ENCODE data around the gene HECW1. TPM values are rescaled to one million over a fixed set of nuclear protein-coding genes. Genes with fewer than 3 reads are reported as not detected.

Gene HECW1
- total RNA-seq, 4 donors from 2014 or later = 0.83 to 3.9 (median 2.7) TPM; not detected in 1

DNA sequence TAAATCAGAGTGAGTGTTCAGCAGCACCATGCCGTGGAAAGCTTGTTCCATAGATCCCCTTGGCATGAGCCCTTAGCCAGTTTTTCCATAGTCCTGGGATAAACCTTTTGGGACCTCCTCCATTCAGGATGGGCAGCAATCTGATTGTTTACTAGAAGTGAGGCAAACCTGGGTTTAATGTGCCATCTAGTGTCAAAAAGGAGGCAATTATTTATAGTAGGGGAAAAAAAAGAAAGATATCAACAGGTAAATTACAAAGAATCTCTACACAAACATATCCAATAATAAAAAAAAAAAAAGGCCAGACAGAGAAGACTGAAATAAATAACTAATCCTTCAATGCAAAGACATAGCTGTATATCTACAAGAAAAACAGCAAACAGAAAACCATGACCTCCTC is 241.5 kb downstream of the HECW1 start:
- no peak for TF ChIP-seq CTCF (IDR thresholded peaks at IDR 0.05)
- TF ChIP-seq POLR2A (IDR thresholded peaks at IDR 0.05) = no peak
- Histone ChIP-seq H3K27ac (no peak overlapping the region), H3K27me3 (no peaks in the 10 kb centered on the region), H3K4me3 (no peak overlapping the region), H3K9me3 (no peaks in the 10 kb centered on the region), H3K36me3 (no peaks in the 10 kb centered on the region), H3K4me1 (no peaks in the 10 kb centered on the region)
- DNase-seq = no peak

GRCh38 chr7:43362652-43363034 is 250.2 kb downstream of the HECW1 start:
- Histone ChIP-seq H3K4me1 (no peaks in the 10 kb centered on the region), H3K36me3 (no peaks in the 10 kb centered on the region), H3K27ac (no peak overlapping the region), H3K9me3 (no peaks in the 10 kb centered on the region), H3K4me3 (no peak overlapping the region), H3K27me3 (no peaks in the 10 kb centered on the region)
- no peak for DNase-seq
- TF ChIP-seq CTCF (IDR thresholded peaks at IDR 0.05) (no peak), POLR2A (IDR thresholded peaks at IDR 0.05) (no peak)

DNA sequence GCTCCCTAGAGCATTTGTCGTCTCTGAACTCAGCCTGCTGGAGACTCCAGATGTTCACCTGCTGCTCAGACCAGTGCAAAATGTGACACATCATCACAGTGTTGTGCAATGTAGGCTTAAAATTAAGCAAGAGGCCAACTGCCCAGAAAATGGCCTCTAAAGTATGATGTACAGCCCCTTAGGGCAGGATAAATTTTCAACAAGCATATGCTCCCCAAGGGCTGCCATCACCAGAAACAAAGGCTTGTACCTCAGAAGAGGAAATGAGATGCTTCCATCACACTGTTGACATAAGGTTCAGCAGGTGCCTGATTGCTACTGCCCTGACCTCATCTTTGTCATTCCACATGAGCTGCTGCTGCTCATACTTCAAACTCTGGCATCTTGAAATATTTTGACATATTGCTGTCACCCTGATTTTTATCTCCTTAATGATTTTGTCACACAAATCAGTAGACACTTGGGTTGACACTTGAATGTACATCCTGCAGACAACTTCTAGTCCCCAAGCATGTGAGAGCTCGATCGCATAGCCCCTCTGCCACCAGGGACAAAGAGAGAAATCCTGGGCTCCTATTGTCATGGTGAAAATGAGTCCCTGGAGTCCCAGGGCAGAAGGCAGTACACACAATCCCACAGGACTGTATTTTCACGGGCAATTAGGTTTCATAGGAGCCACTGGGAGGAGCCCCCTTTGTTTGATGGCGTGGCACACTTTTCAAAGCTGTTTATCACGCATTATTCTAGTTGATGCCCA is 250.8 kb downstream of the HECW1 start:
- H3K27me3 ChIP-seq = no peaks in the 10 kb centered on the region

GRCh38 chr7:43364391-43364790 is 251.9 kb downstream of the HECW1 start:
- Histone ChIP-seq H3K36me3 (no peaks in the 10 kb centered on the region), H3K4me1 (no peaks in the 10 kb centered on the region), H3K4me3 (no peak overlapping the region), H3K27me3 (no peaks in the 10 kb centered on the region), H3K9me3 (no peaks in the 10 kb centered on the region), H3K27ac (no peak overlapping the region)
- TF ChIP-seq POLR2A (IDR thresholded peaks at IDR 0.05) (no peak), CTCF (IDR thresholded peaks at IDR 0.05) (no peak)
- no peak for DNase-seq

More for the DNA sequence above, 250.8 kb downstream of the HECW1 start:
- no peak overlapping the region for H3K27ac ChIP-seq
- H3K36me3 ChIP-seq = no peaks in the 10 kb centered on the region
- TF ChIP-seq POLR2A (IDR thresholded peaks at IDR 0.05) (no peak), CTCF (IDR thresholded peaks at IDR 0.05) (no peak)
- H3K4me3 ChIP-seq = no peak overlapping the region
- no peak for DNase-seq
- H3K9me3 ChIP-seq = no peaks in the 10 kb centered on the region
- H3K4me1 ChIP-seq = no peaks in the 10 kb centered on the region

DNA sequence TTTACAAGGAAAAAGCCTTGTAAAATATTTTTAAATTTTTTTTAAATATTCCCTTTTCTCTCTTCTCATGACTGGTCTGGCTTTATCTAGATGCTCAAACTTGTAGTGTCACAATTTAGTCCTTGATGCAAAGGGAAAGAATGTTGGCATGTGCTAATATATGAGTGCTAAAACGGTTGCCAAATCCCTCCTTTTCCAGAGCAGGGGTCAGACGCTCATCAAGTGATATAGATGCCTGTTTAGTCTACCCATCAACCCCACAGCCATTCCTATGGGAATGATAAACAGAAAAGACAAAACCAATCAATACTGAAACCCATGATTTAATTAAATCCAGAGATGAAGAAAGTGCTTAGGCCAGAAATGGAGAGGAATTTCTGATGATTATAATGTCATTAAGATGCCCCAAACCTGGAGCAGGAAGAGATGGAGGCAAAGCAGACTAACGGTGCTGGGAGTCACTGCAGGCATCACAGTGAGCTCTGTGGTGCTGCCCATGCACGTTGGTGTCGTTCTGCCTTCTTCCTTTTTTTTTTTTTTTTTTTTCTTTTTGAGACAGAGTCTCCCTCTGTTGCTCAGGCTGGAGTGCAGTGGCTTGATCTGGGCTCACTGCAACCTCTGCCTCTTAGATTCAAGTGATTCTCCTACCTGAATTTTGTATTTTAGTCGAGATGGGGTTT is 260.4 kb downstream of the HECW1 start:
- no peaks in the 10 kb centered on the region for H3K9me3 ChIP-seq
- H3K36me3 ChIP-seq = no peaks in the 10 kb centered on the region
- no peaks in the 10 kb centered on the region for H3K27me3 ChIP-seq
- H3K4me1 ChIP-seq = no peaks in the 10 kb centered on the region
- no peak overlapping the region for H3K27ac ChIP-seq
- TF ChIP-seq CTCF (IDR thresholded peaks at IDR 0.05) = no peak
- no peak for TF ChIP-seq POLR2A (IDR thresholded peaks at IDR 0.05)
- DNase-seq = no peak
- H3K4me3 ChIP-seq = no peak overlapping the region
